NCI-H2107 (cell line): Measurements from ENCODE around the gene COX4I1.

Experiments used
- DNase-seq: peaks from one replicate; lab custom pipeline; 2025; lab: John Stamatoyannopoulos, UW

COX4I1 gene

GRCh38 chr16:85767531-85767930 lies 32.0 kb upstream of the COX4I1 start:
- DNase-seq = no peak

GRCh38 chr16:85768199-85768598 lies 31.3 kb upstream of the COX4I1 start:
- DNase-seq = no peak

- no peak for DNase-seq
Measured at GRCh38 chr16:85770741-85771140, 28.8 kb upstream of the COX4I1 start.

- DNase-seq = no peak
Measured at GRCh38 chr16:85773044-85773443, 26.5 kb upstream of the COX4I1 start.

- DNase-seq = no peak
Measured at GRCh38 chr16:85774136-85774535, 25.4 kb upstream of the COX4I1 start.

- no peak for DNase-seq
Measured at GRCh38 chr16:85774811-85775210, 24.7 kb upstream of the COX4I1 start.

GRCh38 chr16:85777583-85778310 lies 21.7 kb upstream of the COX4I1 start:
- DNase-seq = no peak

- no peak for DNase-seq
Measured at GRCh38 chr16:85778873-85779272, 20.6 kb upstream of the COX4I1 start.

- DNase-seq = no peak
Measured at GRCh38 chr16:85780281-85780680, 19.2 kb upstream of the COX4I1 start.

GRCh38 chr16:85781156-85781555 lies 18.3 kb upstream of the COX4I1 start:
- DNase-seq = no peak

- no peak for DNase-seq
Measured at GRCh38 chr16:85781695-85782370, 17.7 kb upstream of the COX4I1 start.

- DNase-seq = no peak
Measured at GRCh38 chr16:85782451-85782850, 17.0 kb upstream of the COX4I1 start.

GRCh38 chr16:85783441-85783840 lies 16.1 kb upstream of the COX4I1 start:
- no peak for DNase-seq

GRCh38 chr16:85784813-85785212 lies 14.7 kb upstream of the COX4I1 start:
- no peak for DNase-seq

- DNase-seq = no peak
Measured at GRCh38 chr16:85785927-85786326, 13.6 kb upstream of the COX4I1 start.

GRCh38 chr16:85788819-85789218 lies 10.7 kb upstream of the COX4I1 start:
- no peak for DNase-seq

GRCh38 chr16:85789773-85790172 lies 9.7 kb upstream of the COX4I1 start:
- DNase-seq = no peak

- no peak for DNase-seq
Measured at GRCh38 chr16:85793662-85794298, 5.7 kb upstream of the COX4I1 start.

- no peak for DNase-seq
Measured at GRCh38 chr16:85794696-85795095, 4.8 kb upstream of the COX4I1 start.

GRCh38 chr16:85796152-85796551 lies 3.3 kb upstream of the COX4I1 start:
- no peak for DNase-seq

- DNase-seq = no peak
Measured at GRCh38 chr16:85796599-85796998, 2.9 kb upstream of the COX4I1 start.

GRCh38 chr16:85798283-85798776 lies 1.2 kb upstream of the COX4I1 start:
- no peak for DNase-seq

GRCh38 chr16:85798901-85799496 lies 496 bp upstream of the COX4I1 start:
- DNase-seq = no peak
